ENCODE measurements around the gene MARF1.
"Not testable (repeated sequence)": the region's sequence is repeated elsewhere in the genome, so short reads cannot be mapped to it uniquely, and the experiment has no call there.

The MARF1 gene

DNA sequence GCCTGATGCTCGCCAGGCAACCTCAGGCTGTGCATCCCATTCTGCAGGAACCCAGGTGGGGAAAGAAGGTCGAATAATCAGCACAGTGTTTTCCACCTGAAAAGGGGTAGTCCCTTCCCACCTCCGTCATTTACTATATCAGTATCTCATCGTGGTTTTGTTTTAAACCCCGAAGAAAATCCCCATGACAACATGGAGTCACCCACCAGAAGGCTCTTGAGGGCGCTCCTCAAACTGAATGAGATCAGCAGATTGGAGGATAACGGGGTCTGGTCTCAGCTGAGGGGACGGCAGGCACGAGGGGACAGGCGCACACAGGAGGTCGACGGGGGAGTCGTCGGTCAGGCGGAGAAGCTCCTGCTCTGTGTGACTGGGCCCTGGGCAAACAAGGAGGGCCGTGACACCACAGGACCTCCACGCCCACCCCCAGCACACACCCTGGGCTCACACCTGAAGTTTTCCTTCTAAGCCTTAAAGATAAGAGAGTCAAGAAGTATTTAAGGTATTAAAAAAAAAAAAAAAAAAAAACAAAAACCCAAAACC lies 44.2 kb downstream of the MARF1 start:
- DNase-seq, result no peak

GRCh38 chr16:15597822-15598647 lies 44.9 kb downstream of the MARF1 start:
- DNase-seq, result no peak

DNA sequence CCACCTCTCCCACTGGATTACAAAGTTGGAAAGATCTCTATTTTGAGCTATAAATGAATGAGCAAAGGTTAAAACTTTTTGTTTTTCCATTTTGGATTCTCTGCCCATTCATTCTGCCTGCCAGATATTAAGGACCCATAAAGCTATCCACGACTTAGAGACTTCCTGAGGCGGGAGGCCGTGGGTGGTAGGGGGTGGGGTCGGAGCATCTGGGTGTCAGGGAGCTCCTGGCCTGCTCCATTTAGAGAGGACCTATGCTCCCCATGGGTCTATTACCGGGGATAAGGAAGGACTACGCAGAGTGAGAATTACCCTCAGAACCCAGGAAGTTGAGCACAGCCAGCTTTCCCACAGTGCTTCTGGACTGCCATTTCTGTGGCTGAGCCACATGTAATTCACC lies 45.8 kb downstream of the MARF1 start:
- DNase-seq, result no peak

DNA sequence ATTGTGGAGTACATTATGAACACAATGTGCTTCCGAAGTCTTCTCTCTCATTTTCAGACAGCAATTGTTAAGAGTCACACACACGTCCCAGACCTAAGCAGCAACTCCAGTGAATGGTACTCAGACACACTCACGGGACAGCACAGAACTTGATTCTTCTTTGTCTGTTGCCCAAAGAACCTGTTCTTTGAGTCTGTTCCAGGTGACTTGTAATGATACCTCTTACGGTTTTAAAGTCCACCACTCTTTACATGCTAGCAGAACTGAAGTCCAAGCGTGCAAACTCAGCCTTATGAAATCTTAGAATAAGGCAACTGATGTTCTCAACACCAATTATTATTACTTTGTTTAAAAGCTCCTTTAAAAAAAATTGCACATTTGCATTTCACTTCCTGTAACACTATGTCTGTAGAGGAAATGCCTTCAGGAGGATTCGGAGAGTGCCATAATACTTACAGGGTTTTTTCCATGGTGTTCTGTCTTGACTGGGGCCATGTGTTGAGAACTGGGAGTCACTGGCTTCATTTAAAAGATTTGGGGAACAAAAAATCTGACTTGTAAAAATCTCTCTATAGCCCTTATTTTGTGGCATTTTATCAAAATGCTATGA lies 48.1 kb downstream of the MARF1 start:
- no peak for DNase-seq

DNA sequence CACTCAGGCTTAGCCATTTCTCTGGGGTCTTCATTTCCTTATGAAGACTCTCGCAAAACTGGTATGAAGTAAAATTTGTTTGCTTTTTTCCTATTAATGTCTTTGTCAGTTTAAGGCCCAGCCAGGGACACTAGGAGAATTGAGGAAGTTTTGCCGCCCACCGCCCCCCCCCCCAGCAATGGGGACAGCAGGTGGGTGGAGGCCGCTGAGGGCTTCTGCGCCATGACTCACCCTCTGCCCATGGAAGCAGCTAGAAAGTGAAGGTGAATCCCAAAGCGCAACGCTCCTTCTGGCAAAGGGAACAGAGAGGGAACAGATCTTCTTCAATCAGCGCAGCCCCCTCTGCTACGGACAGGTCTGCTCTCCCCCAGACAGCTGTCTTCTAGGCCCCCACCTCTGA lies 49.7 kb downstream of the MARF1 start:
- DNase-seq, result no peak

DNA sequence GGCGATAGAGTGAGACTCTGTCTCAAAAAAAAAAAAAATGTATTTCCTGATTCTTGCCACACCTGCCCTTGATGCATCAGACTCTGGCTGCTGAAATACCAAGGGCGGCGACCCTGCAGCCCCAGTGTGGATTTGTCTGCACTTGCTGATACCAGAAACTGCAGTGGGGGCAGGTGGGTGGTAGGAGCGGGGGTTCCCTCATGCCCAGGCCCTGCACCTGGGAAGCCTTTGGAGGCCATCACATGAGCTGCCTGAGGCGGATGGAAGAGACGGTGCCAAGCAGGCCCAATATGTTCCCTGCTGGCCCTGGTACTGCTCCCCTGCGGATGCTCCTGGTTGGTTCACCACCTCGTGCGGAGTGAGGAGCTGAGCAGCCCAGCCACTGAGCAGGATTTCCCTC lies 50.6 kb downstream of the MARF1 start:
- no peak for DNase-seq

- no peak for DNase-seq
These were observed 55.7 kb downstream of the MARF1 start for GRCh38 chr16:15587152-15587825.

- no peak for DNase-seq
These were observed 56.2 kb downstream of the MARF1 start for GRCh38 chr16:15586716-15587115.

DNA sequence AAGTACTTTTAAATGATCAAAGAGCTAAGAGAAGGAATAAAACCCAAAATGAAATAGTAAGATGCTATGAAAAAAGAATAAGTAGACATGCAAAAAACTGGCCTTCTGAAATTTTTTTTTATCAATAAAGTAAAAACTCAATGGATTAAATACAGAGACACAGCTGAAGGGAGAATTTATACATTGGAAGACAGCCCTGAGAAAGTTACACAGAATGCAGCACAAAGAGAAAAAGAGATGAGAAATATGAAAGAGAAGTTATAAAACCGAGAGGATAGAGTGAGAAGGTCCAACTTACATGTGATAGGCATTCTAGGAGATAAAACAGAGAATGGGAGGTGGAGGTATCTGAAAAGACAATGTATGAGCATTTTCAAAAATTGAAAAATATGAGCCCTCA lies 57.0 kb downstream of the MARF1 start:
- DNase-seq, result no peak

- DNase-seq, result no peak
These were observed 59.4 kb downstream of the MARF1 start for GRCh38 chr16:15583526-15583925.

GRCh38 chr16:15581127-15581815 lies 61.7 kb downstream of the MARF1 start:
- no peak for DNase-seq

- DNase-seq, result no peak
These were observed 64.1 kb downstream of the MARF1 start for GRCh38 chr16:15578824-15579223.

- DNase-seq, result no peak
These were observed 65.7 kb downstream of the MARF1 start for GRCh38 chr16:15576960-15577958.

DNA sequence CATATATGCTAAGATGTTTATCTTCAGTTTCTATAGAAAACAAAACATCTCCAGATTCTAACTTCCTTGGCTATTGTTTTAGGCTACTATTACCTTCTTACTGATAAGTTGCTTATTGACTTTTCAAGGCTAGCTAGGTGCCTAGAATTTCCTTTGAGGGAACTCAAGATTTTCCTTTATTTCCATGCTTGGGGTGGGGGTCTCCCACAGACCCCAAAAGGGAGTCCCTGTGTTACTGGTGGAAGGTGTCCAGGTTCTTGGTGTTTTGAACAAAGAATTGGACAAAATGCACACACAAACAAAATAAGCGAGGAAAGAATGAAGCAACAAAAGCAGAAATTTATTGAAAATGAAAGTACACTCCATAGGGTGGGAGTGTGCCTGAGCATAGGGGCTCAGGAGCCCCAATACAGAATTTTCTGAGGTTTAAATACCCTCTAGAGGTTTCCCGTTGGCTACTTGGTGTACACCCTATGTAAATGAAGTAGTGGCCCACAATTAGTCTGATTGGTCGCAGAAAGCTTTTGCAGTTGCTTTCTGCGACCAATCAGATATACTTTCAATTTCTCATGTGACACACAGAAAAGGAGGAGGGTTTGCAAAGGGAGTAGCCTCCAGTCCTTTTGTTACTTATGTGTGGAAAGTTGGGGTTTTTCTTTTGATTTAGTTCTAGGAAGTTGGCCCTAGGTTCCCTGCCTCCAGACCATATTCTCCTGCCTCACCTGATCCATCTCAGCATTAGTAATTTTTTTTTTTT lies 67.5 kb downstream of the MARF1 start:
- no peak for DNase-seq

GRCh38 chr16:15574614-15574948 lies 68.4 kb downstream of the MARF1 start:
- no peak for DNase-seq

DNA sequence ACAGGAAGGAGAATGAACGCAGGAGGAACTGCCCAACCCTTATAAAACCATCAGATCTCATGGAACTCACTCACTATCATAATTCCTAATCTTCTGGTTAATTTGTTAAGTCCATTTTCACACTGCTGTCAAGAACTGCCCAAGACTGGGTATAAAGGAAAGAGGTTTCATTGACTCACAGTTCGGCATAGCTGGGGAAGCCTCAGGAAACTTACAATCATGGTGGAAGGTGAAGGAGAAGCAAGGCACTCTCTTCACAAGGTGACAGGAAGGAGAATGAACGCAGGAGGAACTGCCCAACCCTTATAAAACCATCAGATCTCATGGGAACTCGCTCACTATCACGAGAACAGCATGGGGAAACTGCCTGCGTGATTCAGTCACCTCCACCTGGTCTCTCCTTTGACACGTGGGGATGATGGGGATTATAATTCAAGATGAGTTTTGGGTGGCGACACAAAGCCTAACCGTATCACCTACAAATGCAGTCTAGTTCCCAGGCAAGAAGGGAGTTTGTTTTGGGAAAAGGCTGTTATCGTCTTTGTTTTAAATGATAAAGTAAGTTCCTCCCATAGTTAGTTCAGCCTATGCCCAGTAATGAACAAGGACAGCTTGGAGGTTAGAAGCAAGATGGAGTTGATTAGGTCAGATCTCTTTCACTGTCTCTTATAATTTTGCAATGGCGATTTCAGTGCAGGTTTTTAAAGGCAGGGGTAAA lies 68.9 kb downstream of the MARF1 start:
- DNase-seq, result not testable (repeated sequence)

DNA sequence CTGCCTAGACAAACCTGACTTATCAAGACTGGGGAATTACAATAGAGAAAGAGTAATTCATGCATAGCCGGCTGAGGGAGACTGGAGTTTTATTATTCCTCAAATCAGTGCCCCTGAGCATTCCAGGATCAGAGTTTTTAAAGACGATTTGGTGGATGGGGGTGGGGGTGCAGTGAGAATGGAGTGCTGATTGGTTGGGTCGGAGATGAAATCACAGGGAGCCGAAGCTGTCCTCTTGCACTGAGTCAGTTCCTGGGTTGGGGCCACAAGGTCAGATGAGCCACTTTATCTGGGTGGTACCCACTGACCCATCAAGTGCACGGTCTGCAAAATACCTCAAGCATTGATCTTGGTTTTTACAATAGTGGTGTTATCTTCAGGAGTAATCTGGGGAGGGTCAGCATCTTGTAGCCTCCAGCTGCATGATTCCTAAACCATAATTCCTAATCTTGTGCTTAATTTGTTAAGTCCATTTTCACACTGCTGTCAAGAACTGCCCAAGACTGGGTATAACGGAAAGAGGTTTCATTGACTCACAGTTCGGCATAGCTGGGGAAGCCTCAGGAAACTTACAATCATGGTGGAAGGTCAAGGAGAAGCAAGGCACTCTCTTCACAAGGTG lies 69.6 kb downstream of the MARF1 start:
- DNase-seq, result no peak

DNA sequence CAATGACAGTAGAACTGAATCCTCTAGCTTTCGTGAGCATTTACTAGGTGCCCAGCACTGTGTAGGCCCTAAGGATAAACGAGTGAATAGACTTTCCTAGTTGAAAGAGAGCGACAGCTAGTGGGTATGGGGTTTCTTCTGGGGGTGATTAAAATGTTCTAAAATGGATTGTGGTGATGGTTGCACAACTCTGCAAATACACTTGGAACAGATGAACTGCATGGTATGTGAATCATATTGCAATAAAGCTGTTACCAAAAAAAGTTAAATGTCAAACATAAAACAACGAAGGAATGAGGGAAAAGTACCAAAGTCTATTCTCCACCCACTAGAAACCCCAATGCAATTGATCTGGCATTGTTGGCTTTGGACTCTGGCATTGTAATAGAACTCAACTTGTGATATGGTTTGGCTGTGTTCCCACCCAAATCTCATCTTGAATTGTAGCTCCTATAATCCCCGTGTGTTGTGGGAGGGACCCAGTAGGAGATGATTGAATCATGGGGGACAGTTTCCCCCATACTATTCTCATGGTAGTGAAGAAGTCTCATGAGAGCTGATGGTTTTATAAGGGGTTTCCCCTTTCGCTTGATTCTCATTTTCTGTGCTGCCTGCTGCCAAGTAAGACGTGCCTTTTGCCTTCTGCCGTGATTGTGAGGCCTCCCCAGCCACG lies 70.5 kb downstream of the MARF1 start:
- DNase-seq, result no peak

- DNase-seq, result no peak
These were observed 71.4 kb downstream of the MARF1 start for GRCh38 chr16:15571557-15571956.
